ENCODE data around the gene HS6ST1. TPM values are rescaled to one million over a fixed set of nuclear protein-coding genes. Genes with fewer than 3 reads are reported as not detected.
A peak's percentile ranks its signal among the peaks of the same experiment; 100 is the strongest.

The HS6ST1 gene
- polyA plus RNA-seq, 1 experiment = 12.9 TPM

GRCh38 chr2:128232965-128233789, 85.5 kb downstream of the HS6ST1 start:
- Histone ChIP-seq H3K27me3 (ENCODE audit: control insufficient read depth, insufficient read depth, low read length) (peaks cover 6% of the 10 kb centered on the region), H3K4me3 (ENCODE audit: low read depth, low read length) (peak overlapping the region; percentile 64), H3K36me3 (ENCODE audit: control insufficient read depth, insufficient read depth, low read length) (no peaks in the 10 kb centered on the region)
- ChIA-PET CTCF (interaction anchor here (0.7 to 1.4 kb wide), 8 partner anchors 10 to 84 kb away, joined by 3 to 5 read pairs (median 3); no protein-coding TSS in a partner anchor), POLR2A (no interaction called here)
- no peak for DNase-seq (ENCODE audit: low read depth)
- peak; percentile 98 for TF ChIP-seq CTCF (IDR thresholded peaks at IDR 0.05; ENCODE audit: insufficient read depth, low read depth, low read length)

- CTCF ChIA-PET = no interaction called here
- TF ChIP-seq CTCF (IDR thresholded peaks at IDR 0.05; ENCODE audit: insufficient read depth, low read depth, low read length) = no peak
- H3K36me3 ChIP-seq (ENCODE audit: control insufficient read depth, insufficient read depth, low read length) = no peaks in the 10 kb centered on the region
Measured at GRCh38 chr2:128228894-128229293, 89.8 kb downstream of the HS6ST1 start.

GRCh38 chr2:128227862-128228261, 90.8 kb downstream of the HS6ST1 start:
- no peak overlapping the region for H3K4me3 ChIP-seq (ENCODE audit: low read depth, low read length)
- DNase-seq (ENCODE audit: low read depth) = no peak
- no peaks in the 10 kb centered on the region for H3K36me3 ChIP-seq (ENCODE audit: control insufficient read depth, insufficient read depth, low read length)
- CTCF ChIA-PET = no interaction called here
- peaks cover 3% of the 10 kb centered on the region; the same call in 1 of the 2 replicates for H3K27me3 ChIP-seq (ENCODE audit: control insufficient read depth, insufficient read depth, low read length)
- POLR2A ChIA-PET = no interaction called here
- TF ChIP-seq CTCF (IDR thresholded peaks at IDR 0.05; ENCODE audit: insufficient read depth, low read depth, low read length) = no peak

More at GRCh38 chr2:128228894-128229293, 89.8 kb downstream of the HS6ST1 start:
- H3K27me3 ChIP-seq (ENCODE audit: control insufficient read depth, insufficient read depth, low read length) = peaks cover 3% of the 10 kb centered on the region; the same call in 1 of the 2 replicates
- DNase-seq (ENCODE audit: low read depth) = no peak
- H3K4me3 ChIP-seq (ENCODE audit: low read depth, low read length) = no peak overlapping the region
- POLR2A ChIA-PET = no interaction called here

GRCh38 chr2:128219891-128220290, 98.8 kb downstream of the HS6ST1 start:
- Histone ChIP-seq H3K36me3 (ENCODE audit: control insufficient read depth, insufficient read depth, low read length) (no peaks in the 10 kb centered on the region), H3K4me3 (ENCODE audit: low read depth, low read length) (no peak overlapping the region), H3K27me3 (ENCODE audit: control insufficient read depth, insufficient read depth, low read length) (peaks cover 3% of the 10 kb centered on the region; the same call in 1 of the 2 replicates)
- no peak for DNase-seq (ENCODE audit: low read depth)
- CTCF ChIA-PET = no interaction called here
- POLR2A ChIA-PET = no interaction called here
- no peak for TF ChIP-seq CTCF (IDR thresholded peaks at IDR 0.05; ENCODE audit: insufficient read depth, low read depth, low read length)

GRCh38 chr2:128217671-128218070, 101.0 kb downstream of the HS6ST1 start:
- H3K36me3 ChIP-seq (ENCODE audit: control insufficient read depth, insufficient read depth, low read length) = no peaks in the 10 kb centered on the region
- no peak for DNase-seq (ENCODE audit: low read depth)
- CTCF ChIA-PET = interaction anchor here (0.6 to 1.0 kb wide), 2 partner anchors 15 to 39 kb away, joined by 3 read pairs; no protein-coding TSS in a partner anchor

More at GRCh38 chr2:128217671-128218070, 101.0 kb downstream of the HS6ST1 start:
- peaks cover 3% of the 10 kb centered on the region; the same call in 1 of the 2 replicates for H3K27me3 ChIP-seq (ENCODE audit: control insufficient read depth, insufficient read depth, low read length)
- POLR2A ChIA-PET = no interaction called here
- no peak overlapping the region for H3K4me3 ChIP-seq (ENCODE audit: low read depth, low read length)
- no peak for TF ChIP-seq CTCF (IDR thresholded peaks at IDR 0.05; ENCODE audit: insufficient read depth, low read depth, low read length)

Data from BJ (cell line).